Vagina (tissue), 2 donors: ENCODE data around the gene CUZD1. TPM values are rescaled to one million over a fixed set of nuclear protein-coding genes. Genes with fewer than 3 reads are reported as not detected.

ENCODE experiments used
- DNase-seq, 2 donors: peaks; one replicate each; pipeline ENCODE4 v3.0.0-alpha.2; 2017; ENCODE audit errors: extremely low spot score in 2 of 2
- H3K27ac ChIP-seq: fragments of 200-600 bp; sonication (generic); one replicate; pipeline ENCODE4 v1.5.1; 2019
- H3K27me3 ChIP-seq: fragments of 200-600 bp; sonication (generic); one replicate; pipeline ENCODE4 v1.5.1; 2019
- H3K36me3 ChIP-seq, 2 donors: fragments of 200-600 bp; sonication (generic); one replicate each; pipeline ENCODE4 v1.5.1; 2017 to 2019
- H3K4me1 ChIP-seq: fragments of 200-600 bp; sonication (generic); one replicate; pipeline ENCODE4 v1.5.1; 2019
- H3K4me3 ChIP-seq, 2 donors: fragments of 200-600 bp; sonication (generic); 1 replicate in 1 of 2; 2 replicates in 1 of 2; pipeline ENCODE4 v1.5.1; 2016 to 2019
- H3K9me3 ChIP-seq: fragments of 200-600 bp; sonication (generic); one replicate; pipeline ENCODE4 v1.5.1; 2019
- POLR2A ChIP-seq, 2 donors: fragments of 450-650 bp; IDR thresholded peaks; one replicate each; pipeline ENCODE4 v1.6.1; 2017; ENCODE audit warnings: antibody characterized with exemption in 2 of 2, mild to moderate bottlenecking in 2 of 2, moderate library complexity in 2 of 2
- POLR2AphosphoS5 ChIP-seq, 2 donors: sonication (generic); formaldehyde crosslinking; IDR thresholded peaks; one replicate each; pipeline ENCODE4 v1.9.0; 2017; ENCODE audit warnings: antibody characterized with exemption in 2 of 2, mild to moderate bottlenecking in 2 of 2, low read depth in 1 of 2; ENCODE audit not compliant: insufficient read depth in 1 of 2
- intact Hi-C: fragments of 100-400 bp; cut with DNase I; formaldehyde crosslinking; loops from one replicate; pipeline ENCODE4 v1.15.1; 2023
- total RNA-seq: library from RNA; depleted of rRNA; stranded (reverse); fragments of >200 nt; gene quantifications from one replicate; pipeline ENCODE4 v1.2.3, GENCODE V29; 2016
- TF ChIP-seq, protein P1 (sequence below), 3 experiments: fragments of 450-650 bp in 2 of 3; fragments of 200-600 bp in 1 of 3; sonication (generic) in 1 of 3; IDR thresholded peaks; one replicate each; pipeline ENCODE4 v1.5.1; 2017 to 2019; ENCODE audit warnings: antibody characterized with exemption in 3 of 3, mild to moderate bottlenecking in 2 of 3, moderate library complexity in 2 of 3

CUZD1 gene
- total RNA-seq, 1 donor from 2014 or later, result not detected

DNA sequence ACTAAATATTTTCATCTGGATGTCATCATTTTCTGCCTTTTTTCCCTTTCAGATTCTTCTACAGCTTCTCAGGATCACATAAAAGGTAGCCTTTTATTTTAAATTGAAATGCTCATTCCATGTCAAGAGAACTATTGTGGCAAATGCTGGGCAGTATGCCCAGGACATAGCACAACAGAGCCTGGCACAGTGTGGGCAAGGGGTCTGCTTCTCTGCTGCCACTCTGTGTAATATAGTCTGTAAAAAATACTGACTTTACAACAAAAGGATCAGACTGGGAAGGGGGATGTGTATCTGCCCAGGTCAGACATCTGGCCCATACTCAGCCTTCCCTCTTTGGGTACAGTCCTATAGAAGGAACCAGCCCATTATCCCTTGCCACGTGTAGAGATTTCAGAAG is 62.7 kb downstream of the CUZD1 start:
- TF ChIP-seq POLR2A (IDR thresholded peaks at IDR 0.05), result no peak
- TF ChIP-seq, protein P1, sequence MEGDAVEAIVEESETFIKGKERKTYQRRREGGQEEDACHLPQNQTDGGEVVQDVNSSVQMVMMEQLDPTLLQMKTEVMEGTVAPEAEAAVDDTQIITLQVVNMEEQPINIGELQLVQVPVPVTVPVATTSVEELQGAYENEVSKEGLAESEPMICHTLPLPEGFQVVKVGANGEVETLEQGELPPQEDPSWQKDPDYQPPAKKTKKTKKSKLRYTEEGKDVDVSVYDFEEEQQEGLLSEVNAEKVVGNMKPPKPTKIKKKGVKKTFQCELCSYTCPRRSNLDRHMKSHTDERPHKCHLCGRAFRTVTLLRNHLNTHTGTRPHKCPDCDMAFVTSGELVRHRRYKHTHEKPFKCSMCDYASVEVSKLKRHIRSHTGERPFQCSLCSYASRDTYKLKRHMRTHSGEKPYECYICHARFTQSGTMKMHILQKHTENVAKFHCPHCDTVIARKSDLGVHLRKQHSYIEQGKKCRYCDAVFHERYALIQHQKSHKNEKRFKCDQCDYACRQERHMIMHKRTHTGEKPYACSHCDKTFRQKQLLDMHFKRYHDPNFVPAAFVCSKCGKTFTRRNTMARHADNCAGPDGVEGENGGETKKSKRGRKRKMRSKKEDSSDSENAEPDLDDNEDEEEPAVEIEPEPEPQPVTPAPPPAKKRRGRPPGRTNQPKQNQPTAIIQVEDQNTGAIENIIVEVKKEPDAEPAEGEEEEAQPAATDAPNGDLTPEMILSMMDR (IDR thresholded peaks at IDR 0.05), result no peak
- no peak for TF ChIP-seq POLR2AphosphoS5 (IDR thresholded peaks at IDR 0.05; ENCODE audit: insufficient read depth in 1 of 2, low read depth in 1 of 2)
- H3K4me3 ChIP-seq, result no peak overlapping the region
- H3K27ac ChIP-seq, result no peak overlapping the region
- intact Hi-C loops, result no loop called here
- H3K36me3 ChIP-seq, result no peaks in the 10 kb centered on the region
- DNase-seq, result no peak
- no peaks in the 10 kb centered on the region for H3K9me3 ChIP-seq
- H3K4me1 ChIP-seq, result no peaks in the 10 kb centered on the region
- no peaks in the 10 kb centered on the region for H3K27me3 ChIP-seq

Other genes starting within 250 kb of the CUZD1 start
- not detected for gene C10orf120, start 146.0 kb downstream of the CUZD1 start, total RNA-seq
- not detected for gene FAM24B, start 33.7 kb upstream of the CUZD1 start, total RNA-seq
- gene FAM24A, start 64.8 kb upstream of the CUZD1 start, total RNA-seq, result not detected
- 5.6 TPM for gene C10orf88, start 108.4 kb upstream of the CUZD1 start, total RNA-seq
- gene PSTK, start 134.5 kb upstream of the CUZD1 start, total RNA-seq, result 8.6 TPM
- 9.6 TPM for gene IKZF5, start 162.9 kb upstream of the CUZD1 start, total RNA-seq
- 10.3 TPM for gene ACADSB, start 163.1 kb upstream of the CUZD1 start, total RNA-seq